Suprapubic skin (tissue), 4 donors: ENCODE data around the gene KIF3C.

ENCODE experiments used
- CTCF ChIP-seq, 2 donors: fragments of 200-600 bp in 1 of 2; fragments of 450-650 bp in 1 of 2; sonication (generic) in 1 of 2; IDR thresholded peaks; one replicate each; pipeline ENCODE4 v1.5.1; 2016 to 2019; ENCODE audit warnings: antibody characterized with exemption in 2 of 2, mild to moderate bottlenecking in 1 of 2, moderate library complexity in 1 of 2
- EP300 ChIP-seq: sonication (generic); formaldehyde crosslinking; IDR thresholded peaks from one replicate; pipeline ENCODE4 v1.6.1; 2017; ENCODE audit warnings: antibody characterized with exemption
- POLR2A ChIP-seq, 2 donors: fragments of 450-650 bp; IDR thresholded peaks; one replicate each; pipeline ENCODE4 v1.6.1; 2017; ENCODE audit warnings: antibody characterized with exemption in 2 of 2, mild to moderate bottlenecking in 2 of 2, moderate library complexity in 2 of 2
- POLR2AphosphoS5 ChIP-seq, 3 donors: sonication (generic); formaldehyde crosslinking; IDR thresholded peaks; one replicate each; pipeline ENCODE4 v1.6.1; 2017; ENCODE audit warnings: antibody characterized with exemption in 3 of 3

GRCh38 chr2:25964891-25965290 lies 17.4 kb downstream of the KIF3C start:
- TF ChIP-seq CTCF (IDR thresholded peaks at IDR 0.05), result no peak
- no peak for TF ChIP-seq POLR2AphosphoS5 (IDR thresholded peaks at IDR 0.05)
- TF ChIP-seq EP300, result no peak
- no peak for TF ChIP-seq POLR2A (IDR thresholded peaks at IDR 0.05)
